Panc1 (cell line): ENCODE data around the gene SERTAD2.

Experiments used
- TF ChIP-seq, protein P1 (sequence below): fragments of 450-650 bp; IDR thresholded peaks from 2 replicates; pipeline ENCODE4 v1.5.1; 2017; ENCODE audit warnings: mild to moderate bottlenecking
- TF ChIP-seq, protein P2 (sequence below), 2 experiments: IDR thresholded peaks; 2 replicates each; pipeline ENCODE4 v1.6.1; 2011 to 2012; ENCODE audit warnings: low read depth in 2 of 2, control low read depth in 1 of 2, low read length in 1 of 2, mild to moderate bottlenecking in 1 of 2, moderate library complexity in 1 of 2; ENCODE audit not compliant: insufficient read depth in 1 of 2

DNA sequence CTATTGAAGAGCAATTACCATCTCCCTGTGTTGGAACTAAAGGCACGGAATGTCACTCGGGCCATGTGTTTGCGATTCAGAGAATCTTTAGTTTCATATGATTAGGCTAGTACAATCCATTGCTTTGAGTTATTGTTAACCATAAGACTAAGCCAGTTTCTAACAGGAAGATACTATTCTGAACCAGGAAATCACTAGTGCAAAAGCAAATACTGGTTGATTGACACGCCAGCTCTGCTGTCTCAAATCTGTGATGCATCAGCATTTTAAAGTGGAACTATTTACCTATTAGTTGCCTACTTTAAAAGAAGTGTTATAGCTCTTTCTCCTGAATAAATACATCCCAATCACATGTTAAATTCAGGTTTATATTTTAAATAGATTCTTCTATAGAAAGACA, 67.7 kb downstream of the SERTAD2 start:
- TF ChIP-seq, protein P1, sequence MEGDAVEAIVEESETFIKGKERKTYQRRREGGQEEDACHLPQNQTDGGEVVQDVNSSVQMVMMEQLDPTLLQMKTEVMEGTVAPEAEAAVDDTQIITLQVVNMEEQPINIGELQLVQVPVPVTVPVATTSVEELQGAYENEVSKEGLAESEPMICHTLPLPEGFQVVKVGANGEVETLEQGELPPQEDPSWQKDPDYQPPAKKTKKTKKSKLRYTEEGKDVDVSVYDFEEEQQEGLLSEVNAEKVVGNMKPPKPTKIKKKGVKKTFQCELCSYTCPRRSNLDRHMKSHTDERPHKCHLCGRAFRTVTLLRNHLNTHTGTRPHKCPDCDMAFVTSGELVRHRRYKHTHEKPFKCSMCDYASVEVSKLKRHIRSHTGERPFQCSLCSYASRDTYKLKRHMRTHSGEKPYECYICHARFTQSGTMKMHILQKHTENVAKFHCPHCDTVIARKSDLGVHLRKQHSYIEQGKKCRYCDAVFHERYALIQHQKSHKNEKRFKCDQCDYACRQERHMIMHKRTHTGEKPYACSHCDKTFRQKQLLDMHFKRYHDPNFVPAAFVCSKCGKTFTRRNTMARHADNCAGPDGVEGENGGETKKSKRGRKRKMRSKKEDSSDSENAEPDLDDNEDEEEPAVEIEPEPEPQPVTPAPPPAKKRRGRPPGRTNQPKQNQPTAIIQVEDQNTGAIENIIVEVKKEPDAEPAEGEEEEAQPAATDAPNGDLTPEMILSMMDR: no peak
- TF ChIP-seq, protein P2, sequence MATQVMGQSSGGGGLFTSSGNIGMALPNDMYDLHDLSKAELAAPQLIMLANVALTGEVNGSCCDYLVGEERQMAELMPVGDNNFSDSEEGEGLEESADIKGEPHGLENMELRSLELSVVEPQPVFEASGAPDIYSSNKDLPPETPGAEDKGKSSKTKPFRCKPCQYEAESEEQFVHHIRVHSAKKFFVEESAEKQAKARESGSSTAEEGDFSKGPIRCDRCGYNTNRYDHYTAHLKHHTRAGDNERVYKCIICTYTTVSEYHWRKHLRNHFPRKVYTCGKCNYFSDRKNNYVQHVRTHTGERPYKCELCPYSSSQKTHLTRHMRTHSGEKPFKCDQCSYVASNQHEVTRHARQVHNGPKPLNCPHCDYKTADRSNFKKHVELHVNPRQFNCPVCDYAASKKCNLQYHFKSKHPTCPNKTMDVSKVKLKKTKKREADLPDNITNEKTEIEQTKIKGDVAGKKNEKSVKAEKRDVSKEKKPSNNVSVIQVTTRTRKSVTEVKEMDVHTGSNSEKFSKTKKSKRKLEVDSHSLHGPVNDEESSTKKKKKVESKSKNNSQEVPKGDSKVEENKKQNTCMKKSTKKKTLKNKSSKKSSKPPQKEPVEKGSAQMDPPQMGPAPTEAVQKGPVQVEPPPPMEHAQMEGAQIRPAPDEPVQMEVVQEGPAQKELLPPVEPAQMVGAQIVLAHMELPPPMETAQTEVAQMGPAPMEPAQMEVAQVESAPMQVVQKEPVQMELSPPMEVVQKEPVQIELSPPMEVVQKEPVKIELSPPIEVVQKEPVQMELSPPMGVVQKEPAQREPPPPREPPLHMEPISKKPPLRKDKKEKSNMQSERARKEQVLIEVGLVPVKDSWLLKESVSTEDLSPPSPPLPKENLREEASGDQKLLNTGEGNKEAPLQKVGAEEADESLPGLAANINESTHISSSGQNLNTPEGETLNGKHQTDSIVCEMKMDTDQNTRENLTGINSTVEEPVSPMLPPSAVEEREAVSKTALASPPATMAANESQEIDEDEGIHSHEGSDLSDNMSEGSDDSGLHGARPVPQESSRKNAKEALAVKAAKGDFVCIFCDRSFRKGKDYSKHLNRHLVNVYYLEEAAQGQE (IDR thresholded peaks at IDR 0.05; ENCODE audit: insufficient read depth in 1 of 2, low read depth in 2 of 2, low read length in 1 of 2): no peak
